GM12874 (cell line): Measurements from ENCODE around the gene ZNF43.

ENCODE experiments used
- TF ChIP-seq, protein P1 (sequence below): IDR thresholded peaks from 2 replicates; pipeline ENCODE4 v1.5.1; 2011; ENCODE audit warnings: low read depth, mild to moderate bottlenecking, control low read depth, low read length, moderate library complexity; ENCODE audit not compliant: insufficient read depth

ZNF43 gene

DNA sequence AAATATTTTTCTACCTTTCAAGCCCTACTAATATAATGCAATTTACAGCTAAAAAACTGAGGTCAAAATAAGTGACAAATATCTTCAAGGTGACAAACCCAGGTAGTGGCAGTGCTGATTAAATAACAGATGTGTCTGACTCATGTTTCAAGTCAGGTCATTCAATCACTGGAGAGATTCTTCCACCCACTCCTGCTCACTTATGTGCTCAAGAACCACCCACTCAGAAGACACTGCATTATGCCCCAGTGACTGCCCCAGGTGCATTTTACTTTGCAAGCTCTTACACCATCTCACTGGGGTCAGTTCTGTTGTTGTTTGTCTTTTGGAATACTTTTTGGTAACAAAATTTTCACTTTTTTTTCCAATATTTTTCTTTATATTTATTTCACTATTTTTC is 70.8 kb downstream of the ZNF43 start:
- TF ChIP-seq, protein P1, sequence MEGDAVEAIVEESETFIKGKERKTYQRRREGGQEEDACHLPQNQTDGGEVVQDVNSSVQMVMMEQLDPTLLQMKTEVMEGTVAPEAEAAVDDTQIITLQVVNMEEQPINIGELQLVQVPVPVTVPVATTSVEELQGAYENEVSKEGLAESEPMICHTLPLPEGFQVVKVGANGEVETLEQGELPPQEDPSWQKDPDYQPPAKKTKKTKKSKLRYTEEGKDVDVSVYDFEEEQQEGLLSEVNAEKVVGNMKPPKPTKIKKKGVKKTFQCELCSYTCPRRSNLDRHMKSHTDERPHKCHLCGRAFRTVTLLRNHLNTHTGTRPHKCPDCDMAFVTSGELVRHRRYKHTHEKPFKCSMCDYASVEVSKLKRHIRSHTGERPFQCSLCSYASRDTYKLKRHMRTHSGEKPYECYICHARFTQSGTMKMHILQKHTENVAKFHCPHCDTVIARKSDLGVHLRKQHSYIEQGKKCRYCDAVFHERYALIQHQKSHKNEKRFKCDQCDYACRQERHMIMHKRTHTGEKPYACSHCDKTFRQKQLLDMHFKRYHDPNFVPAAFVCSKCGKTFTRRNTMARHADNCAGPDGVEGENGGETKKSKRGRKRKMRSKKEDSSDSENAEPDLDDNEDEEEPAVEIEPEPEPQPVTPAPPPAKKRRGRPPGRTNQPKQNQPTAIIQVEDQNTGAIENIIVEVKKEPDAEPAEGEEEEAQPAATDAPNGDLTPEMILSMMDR = no peak

DNA sequence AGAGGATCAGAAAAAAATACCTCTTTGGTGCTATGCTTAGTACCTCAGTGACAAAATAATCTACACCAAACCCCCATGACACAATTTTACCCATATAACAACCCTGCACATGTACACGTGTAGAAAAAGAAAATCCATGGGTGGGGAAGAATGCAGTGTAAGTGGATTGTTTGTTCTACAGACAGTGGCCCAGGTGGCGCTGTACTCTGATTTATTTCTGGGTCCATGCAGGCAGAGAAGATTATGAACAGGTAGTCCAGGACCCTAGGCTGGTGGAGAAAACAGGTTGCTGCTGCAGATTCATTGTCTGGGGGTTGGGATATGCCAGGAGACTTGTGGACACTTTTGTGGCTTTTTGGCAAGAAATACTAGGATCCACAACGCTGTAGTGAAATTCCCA is 77.7 kb downstream of the ZNF43 start:
- TF ChIP-seq, protein P1 = no peak
